ENCODE measurements around the gene USP48.

The USP48 gene

GRCh38 chr1:21663248-21663950, 119.5 kb downstream of the USP48 start:
- no peaks in the 10 kb centered on the region for H3K9me2 ChIP-seq (replicated peaks; ENCODE audit: insufficient read depth, low read length)
- peaks cover 53% of the 10 kb centered on the region for H3K27me3 ChIP-seq (replicated peaks; ENCODE audit: insufficient read depth, low read length)
- H3K9ac ChIP-seq (ENCODE audit: low read length) = no peak overlapping the region
- H3K4me1 ChIP-seq (ENCODE audit: low read length) = no peaks in the 10 kb centered on the region
- H3K27ac ChIP-seq (ENCODE audit: low read length) = no peak overlapping the region
- no peaks in the 10 kb centered on the region for H3K79me2 ChIP-seq (ENCODE audit: low read length)
- no peak overlapping the region for H3K4me2 ChIP-seq (ENCODE audit: low read depth, low read length)
- DNase-seq = no peak
- TF ChIP-seq CTCF (IDR thresholded peaks at IDR 0.05; ENCODE audit: low read length) (no peak), EZH2phosphoT487 (IDR thresholded peaks at IDR 0.05; ENCODE audit: low read length) (no peak), EZH2 (optimal IDR thresholded peaks at IDR 0.05; ENCODE audit: low read depth, low read length) (no peak)
- H4K20me1 ChIP-seq (ENCODE audit: insufficient read depth, low read length) = no peaks in the 10 kb centered on the region
- H2AFZ ChIP-seq (ENCODE audit: low read length) = no peak overlapping the region
- no peaks in the 10 kb centered on the region for H3K9me3 ChIP-seq (replicated peaks; ENCODE audit: insufficient read depth, low read length)
- H3K4me3 ChIP-seq (ENCODE audit: low read length) = no peak overlapping the region
- H3F3A ChIP-seq (ENCODE audit: insufficient read depth, low read length) = no peaks in the 10 kb centered on the region
- H3K36me3 ChIP-seq (replicated peaks; ENCODE audit: insufficient read depth, low read length) = no peaks in the 10 kb centered on the region

GRCh38 chr1:21662426-21663247, 120.3 kb downstream of the USP48 start:
- H3K4me3 ChIP-seq (ENCODE audit: low read length) = no peak overlapping the region
- H3K36me3 ChIP-seq (replicated peaks; ENCODE audit: insufficient read depth, low read length) = no peaks in the 10 kb centered on the region
- no peak overlapping the region for H3K4me2 ChIP-seq (ENCODE audit: low read depth, low read length)
- H3K27me3 ChIP-seq (replicated peaks; ENCODE audit: insufficient read depth, low read length) = peaks cover 59% of the 10 kb centered on the region
- H3F3A ChIP-seq (ENCODE audit: insufficient read depth, low read length) = no peaks in the 10 kb centered on the region
- no peaks in the 10 kb centered on the region for H3K4me1 ChIP-seq (ENCODE audit: low read length)
- no peak overlapping the region for H3K27ac ChIP-seq (ENCODE audit: low read length)
- no peaks in the 10 kb centered on the region for H4K20me1 ChIP-seq (ENCODE audit: insufficient read depth, low read length)
- H3K9ac ChIP-seq (ENCODE audit: low read length) = no peak overlapping the region
- H3K9me3 ChIP-seq (replicated peaks; ENCODE audit: insufficient read depth, low read length) = no peaks in the 10 kb centered on the region
- H2AFZ ChIP-seq (ENCODE audit: low read length) = no peak overlapping the region
- H3K79me2 ChIP-seq (ENCODE audit: low read length) = no peaks in the 10 kb centered on the region
- no peaks in the 10 kb centered on the region for H3K9me2 ChIP-seq (replicated peaks; ENCODE audit: insufficient read depth, low read length)
- DNase-seq = no peak
- TF ChIP-seq CTCF (IDR thresholded peaks at IDR 0.05; ENCODE audit: low read length) = no peak
- no peak for TF ChIP-seq EZH2 (optimal IDR thresholded peaks at IDR 0.05; ENCODE audit: low read depth, low read length)
- TF ChIP-seq EZH2phosphoT487 (IDR thresholded peaks at IDR 0.05; ENCODE audit: low read length) = no peak

- no peak for DNase-seq
- Histone ChIP-seq H4K20me1 (ENCODE audit: insufficient read depth, low read length) (no peaks in the 10 kb centered on the region), H2AFZ (ENCODE audit: low read length) (no peak overlapping the region), H3K4me1 (ENCODE audit: low read length) (no peaks in the 10 kb centered on the region), H3F3A (ENCODE audit: insufficient read depth, low read length) (no peaks in the 10 kb centered on the region), H3K79me2 (ENCODE audit: low read length) (no peaks in the 10 kb centered on the region), H3K9me2 (replicated peaks; ENCODE audit: insufficient read depth, low read length) (no peaks in the 10 kb centered on the region), H3K36me3 (replicated peaks; ENCODE audit: insufficient read depth, low read length) (no peaks in the 10 kb centered on the region), H3K27ac (ENCODE audit: low read length) (no peak overlapping the region), H3K9ac (ENCODE audit: low read length) (no peak overlapping the region), H3K4me3 (ENCODE audit: low read length) (no peak overlapping the region), H3K4me2 (ENCODE audit: low read depth, low read length) (no peak overlapping the region), H3K27me3 (replicated peaks; ENCODE audit: insufficient read depth, low read length) (peaks cover 67% of the 10 kb centered on the region), H3K9me3 (replicated peaks; ENCODE audit: insufficient read depth, low read length) (no peaks in the 10 kb centered on the region)
- TF ChIP-seq EZH2 (optimal IDR thresholded peaks at IDR 0.05; ENCODE audit: low read depth, low read length) = no peak
- no peak for TF ChIP-seq CTCF (IDR thresholded peaks at IDR 0.05; ENCODE audit: low read length)
- no peak for TF ChIP-seq EZH2phosphoT487 (IDR thresholded peaks at IDR 0.05; ENCODE audit: low read length)
Measured at GRCh38 chr1:21661886-21662285, 121.1 kb downstream of the USP48 start.
